NCI-H1092 treated with DMSO at 0.1 percent for 48 hours (cell line): ENCODE measurements around the gene TLR7.

ENCODE experiments used
- DNase-seq: peaks from one replicate; lab custom pipeline; 2025; lab: John Stamatoyannopoulos, UW

Gene TLR7

DNA sequence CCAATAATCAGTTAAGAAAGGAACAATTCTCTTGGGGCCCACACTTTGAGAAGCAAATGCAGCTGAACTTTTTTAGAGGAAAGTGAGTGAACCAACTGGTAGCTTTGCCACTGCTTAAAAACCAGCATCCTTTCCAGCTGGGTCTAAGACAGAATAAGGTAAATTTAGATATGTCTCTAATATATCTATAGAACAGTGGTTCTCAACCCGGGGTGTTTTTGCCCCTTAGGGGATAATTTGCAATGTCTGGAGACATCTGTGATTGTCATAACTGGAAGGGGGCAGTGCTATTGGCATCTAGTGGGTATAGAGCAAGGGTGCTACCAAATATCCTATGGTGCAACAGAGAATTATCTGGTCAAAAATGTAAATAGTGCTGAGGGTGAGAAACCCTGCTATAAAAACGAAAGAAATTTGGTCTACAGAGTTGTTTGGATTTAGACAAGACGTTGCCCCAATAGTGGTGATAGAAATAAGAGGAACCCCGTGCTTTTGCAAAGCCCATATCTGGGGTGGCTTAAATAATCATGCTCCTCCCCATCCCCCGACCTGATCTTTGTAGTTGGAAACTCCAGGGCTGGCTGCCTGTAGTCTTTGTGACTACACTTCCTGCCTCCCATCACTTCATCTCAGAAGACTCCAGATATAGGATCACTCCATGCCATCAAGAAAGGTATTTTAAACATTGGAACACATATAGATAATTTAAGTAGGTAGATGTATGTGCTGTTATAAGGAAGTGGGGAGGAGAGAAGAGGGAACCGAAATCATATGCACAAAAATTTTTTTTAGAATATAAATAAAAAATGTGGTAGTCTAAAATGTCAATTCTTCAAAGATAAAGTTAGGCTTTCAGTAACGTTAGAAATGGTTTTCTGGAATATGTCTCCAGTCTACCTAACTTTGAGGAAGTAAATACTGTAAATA is at the start of gene TLR7:
TLR7 (plus strand) TSS at position 622 of the 927 bp plus-strand sequence. CDS start 507 bp downstream, outside the sequence.
- no peak for DNase-seq

DNA sequence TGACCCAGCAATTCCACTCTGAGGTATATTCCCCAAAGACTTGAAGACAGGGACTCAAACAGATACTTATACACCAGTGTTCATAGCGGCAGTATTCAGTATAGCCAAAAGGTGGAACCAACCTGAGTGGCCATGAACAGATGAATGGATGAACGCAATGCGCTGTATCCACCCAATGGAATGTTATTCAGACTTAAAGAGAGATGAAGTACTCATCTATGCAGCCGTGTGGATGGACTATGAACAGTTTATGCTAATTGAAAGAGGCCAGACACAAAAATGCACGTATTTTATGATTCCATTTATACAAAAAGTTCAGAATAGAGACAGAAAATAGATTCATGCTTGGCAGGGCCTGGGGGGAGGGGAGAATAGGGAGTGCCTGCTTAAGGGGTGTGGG is 49.3 kb upstream of the TLR7 start:
- no peak for DNase-seq

DNA sequence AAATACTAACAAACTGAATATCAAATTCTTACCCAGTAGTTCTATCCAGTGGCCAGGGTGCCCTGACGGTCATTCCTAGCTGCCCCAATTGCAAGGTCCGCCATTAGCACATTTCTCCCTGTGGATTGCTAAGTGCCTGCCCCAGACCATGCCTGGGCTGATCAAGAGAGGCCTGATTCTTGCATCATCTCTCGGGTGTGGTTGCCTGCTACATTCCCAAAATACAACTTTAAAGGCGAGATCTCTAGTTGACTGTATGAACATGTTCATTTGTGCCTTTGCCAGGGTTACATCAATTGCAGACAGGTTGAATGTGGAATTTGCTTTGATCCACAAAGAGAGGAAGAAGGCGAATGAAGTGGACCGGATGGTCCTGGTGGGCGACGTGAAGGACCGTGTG is 47.6 kb upstream of the TLR7 start:
- DNase-seq = no peak

DNA sequence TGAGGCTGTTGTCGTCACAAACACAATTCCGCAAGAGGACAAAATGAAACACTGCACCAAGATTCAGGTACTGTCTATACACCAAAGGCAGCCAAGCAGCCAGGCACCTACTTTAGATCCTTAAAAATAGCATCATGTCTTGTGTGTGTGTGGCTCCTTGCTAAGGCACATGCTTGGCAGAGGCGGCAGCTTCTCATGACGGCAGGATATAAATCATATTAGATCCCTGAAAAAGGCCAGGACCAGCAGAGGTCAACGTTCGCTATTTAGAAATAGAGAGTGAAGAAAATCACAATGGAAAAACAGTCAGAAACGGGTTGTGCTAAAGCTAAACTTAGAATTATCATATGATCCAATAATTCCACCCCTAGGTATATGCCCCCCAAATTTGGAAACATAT is 46.1 kb upstream of the TLR7 start:
- no peak for DNase-seq

DNA sequence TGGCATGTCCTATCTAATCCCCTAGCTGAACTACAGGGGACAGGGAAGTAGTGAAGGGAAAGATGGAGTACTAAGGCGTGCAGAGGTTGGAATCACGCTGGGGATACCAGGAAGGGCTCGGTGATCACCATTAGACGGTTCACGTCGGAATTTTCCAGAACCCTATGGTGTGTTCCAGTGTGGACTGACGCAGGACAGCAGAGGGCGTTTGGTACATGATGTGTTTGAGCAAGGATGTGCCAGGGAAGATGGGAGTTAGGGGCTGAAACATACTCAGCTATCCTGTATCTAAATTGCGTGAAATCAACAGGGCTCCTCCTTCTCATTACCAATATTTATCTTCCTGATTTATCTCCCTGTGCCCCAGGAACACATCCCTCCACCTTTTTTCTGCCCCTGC is 41.9 kb upstream of the TLR7 start:
- no peak for DNase-seq

DNA sequence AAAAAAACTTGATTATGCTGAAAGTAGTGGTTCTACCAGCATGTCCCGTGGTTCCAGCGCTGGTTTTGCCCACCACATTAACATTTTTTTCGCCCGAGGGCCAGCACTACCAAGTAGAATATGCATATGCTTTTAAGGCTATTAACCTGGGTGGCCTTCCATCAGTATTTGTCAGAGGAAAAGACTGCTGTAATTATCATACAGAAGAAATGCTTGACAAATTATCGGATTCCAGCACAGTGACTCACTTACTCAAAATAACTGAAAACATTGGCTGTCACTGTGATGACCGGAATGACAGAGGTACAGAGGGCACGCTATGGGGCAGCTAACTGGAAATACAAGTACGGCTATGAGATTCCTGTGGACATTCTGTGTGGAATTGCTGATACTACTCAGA is 41.1 kb upstream of the TLR7 start:
- no peak for DNase-seq

DNA sequence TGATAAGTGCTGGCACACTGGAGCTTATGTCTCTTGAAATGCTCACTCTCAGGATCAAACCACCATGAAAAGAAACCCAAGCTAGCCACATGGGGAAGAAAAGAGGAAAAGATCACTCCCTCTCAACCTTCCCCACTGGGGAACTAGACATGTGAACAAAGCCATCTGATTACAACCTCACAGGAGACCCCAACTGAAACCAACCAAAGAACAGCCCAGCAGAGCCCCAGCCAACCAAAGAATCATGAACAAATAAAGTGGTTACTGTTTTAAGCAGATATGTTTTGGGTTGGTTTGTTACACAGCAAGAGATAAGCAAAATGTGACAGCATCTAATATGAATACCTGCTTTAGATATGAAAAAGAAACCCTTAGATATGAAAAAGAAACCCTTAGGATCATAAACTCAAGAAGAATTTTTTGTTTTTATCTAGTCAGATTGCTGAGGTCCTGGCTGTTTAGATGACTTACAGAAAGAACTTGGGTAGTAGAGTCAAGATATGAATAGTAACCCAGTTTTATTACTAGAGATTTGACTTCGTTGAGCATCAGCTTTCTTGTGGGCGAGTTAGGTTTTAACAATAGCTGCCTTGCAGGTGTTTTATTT is 23.7 kb upstream of the TLR7 start:
- no peak for DNase-seq

DNA sequence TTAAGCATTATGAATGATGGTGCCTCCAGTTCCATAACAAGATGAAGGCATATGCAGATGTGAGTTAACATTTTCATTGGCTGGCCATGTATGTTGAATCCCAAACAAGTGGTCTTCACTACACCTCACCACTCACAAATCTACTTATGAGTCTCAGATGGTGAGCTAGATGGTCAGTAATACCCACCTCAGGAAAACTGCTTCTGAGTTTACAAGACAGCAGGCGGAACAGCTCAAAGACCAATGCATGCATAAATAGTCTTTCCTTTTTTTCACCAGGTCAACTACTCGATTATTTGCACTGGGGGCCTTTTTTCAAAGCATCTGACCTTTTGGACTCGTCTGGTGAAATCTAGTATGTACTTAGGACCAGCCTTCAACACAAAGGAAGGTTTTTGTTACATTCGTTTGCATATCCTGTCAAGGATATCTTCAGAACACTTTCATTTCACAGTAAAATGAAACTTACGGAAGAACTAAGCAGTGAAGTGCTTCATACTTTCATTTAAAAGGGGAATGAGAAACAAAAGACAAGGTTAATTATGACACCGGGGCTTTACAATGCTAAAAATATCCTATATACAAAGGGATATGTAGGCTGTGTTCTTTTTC is 23.1 kb upstream of the TLR7 start:
- no peak for DNase-seq

DNA sequence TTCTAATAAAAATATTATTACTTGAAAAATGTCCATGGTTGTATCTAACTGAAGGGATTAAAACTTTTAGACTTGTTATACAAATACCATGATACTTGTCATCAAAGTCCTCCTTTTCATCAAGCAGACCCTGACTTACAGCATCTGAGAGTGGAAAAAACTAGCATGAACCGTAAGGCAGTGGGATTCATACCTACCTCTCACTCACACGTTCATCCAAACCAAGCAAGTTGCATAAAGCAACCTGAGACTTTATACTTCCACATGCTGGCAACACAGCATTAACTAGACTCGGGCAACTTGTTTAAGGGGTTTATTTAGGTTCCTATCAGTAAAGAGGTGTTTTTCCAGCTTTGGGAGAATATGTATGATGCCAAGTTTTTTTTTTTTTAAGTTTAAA is 22.6 kb upstream of the TLR7 start:
- DNase-seq = no peak

DNA sequence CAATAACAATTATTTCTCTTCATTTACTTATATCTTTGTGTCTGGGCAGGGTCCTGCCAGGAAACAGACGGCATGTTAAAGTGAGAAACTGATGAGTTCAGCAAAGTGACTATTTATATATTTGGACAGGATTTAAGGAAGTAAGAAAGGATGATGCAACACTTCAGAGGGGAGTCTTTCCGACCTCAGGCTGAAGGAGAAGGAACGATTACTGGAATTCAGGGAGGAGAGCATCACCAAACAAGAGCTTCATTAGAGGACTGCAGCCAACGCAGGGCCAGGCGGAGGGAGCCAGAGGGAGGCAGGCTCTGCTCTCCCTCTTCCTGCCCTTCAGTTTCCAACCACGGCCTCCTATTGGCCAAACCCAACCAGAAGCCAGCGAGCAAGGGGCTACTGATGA is 1.5 kb upstream of the TLR7 start:
- no peak for DNase-seq

DNA sequence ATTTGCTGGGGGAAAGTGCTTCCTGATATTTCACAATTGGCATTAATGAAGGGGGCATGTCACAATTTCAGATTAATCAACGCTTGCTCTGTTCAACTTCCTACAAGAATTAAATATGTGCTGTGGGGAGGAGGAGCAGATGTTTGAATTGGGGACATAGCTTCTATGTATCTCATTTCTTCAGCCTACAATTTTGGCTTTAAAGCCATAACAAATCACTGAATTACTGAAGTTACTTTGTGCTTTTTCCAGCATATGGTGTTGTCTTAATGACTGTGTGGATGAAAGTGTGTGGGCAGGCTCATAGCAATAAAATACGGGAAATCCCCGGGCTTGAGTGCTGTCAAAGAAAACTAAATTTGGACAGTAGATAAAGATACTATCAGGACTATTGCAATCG is 813 bp downstream of the TLR7 start:
- DNase-seq = no peak

DNA sequence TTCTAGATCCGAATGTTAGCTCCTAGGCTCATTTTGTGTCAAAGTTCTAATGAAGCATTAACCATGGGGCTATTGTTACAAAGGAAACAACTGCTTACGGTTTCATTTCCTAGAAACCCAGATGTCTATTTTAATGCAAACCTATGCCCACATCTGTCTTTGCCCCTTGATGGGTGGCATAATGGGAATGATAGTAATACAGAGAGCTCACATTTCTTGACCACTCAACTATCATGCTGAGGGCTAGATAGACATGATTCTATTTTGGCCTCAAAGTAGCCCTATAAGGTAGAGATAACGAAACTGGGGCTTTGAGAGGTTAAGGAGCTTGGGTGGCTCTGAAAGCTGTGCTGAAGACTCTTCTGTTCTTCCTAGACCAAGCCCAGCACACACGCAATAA is 1.9 kb downstream of the TLR7 start:
- DNase-seq = no peak

DNA sequence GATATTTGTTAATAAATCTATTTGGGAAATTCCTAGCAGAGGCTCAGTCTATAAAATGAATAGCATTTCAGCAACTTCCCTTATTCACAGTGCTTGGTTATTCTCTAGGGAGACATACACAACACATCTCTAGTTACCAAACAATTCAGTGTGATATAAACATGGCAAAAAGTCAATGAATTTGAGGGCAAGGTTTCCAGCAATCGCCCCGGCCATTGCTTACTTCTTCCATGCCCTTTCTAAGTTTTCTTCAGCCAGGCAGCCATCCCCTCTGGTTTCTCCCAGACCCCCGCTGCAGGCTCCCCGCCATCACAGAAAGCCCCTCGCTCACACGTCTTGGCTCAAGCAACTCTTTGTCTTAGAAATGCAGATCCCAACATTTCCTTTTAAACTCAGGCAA is 4.4 kb downstream of the TLR7 start:
- no peak for DNase-seq

DNA sequence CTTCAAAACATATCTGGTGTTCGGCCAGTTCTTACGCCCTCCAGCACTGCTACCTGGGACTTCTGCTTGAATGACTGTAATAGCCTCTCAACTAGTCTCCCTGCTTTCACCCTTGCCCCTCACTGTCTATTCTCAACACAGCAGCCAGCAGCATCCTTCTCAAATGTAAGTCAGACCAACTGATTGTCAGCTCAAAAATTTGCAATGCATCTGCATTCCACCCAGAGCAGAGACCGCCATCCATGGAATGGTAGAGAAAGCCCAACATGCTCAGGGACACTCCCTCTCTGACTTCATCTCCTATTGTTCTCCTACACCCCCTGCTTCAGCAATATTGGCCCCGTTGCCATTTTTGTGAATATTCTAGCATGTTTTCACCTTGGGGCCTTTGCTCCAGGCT is 5.9 kb downstream of the TLR7 start:
- DNase-seq = no peak

DNA sequence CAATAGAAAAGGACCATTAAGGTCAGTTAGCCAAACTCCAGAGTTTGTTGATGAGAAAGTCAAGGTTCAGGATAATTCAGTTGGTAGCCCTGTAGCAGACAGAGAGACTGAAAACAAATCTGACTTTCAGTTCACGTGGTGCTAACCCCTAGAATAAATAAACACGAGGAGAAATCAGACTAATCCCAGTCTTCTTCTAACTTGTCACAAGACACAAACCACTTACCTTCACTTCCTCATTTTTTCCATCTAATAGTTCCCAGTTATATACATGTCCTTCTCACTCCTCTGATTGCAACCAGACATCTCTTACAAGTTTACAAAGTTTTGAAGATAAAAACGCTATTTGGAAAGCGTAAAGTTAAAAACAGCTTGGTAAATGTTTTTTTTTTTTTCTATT is 7.7 kb downstream of the TLR7 start:
- DNase-seq = no peak

DNA sequence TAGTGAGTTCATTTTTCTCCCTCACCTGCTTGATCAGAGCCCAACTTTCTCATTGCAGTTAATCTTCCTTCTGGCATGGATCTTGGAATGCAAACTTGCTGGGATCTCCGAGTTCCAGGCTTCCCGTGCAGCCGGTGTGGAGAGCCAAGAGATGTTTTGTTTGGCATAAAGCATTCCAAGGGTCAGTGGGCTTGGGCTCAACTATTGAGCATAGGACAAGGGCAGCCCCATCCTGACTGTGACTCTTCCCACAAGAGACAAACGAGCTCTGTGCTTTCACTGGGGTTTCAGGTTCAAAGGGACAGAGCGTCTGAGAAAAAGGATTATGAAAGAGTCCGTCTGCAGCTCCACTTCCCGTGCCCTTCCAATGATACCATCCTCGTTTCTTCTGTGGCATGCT is 10.5 kb downstream of the TLR7 start:
- DNase-seq = no peak

DNA sequence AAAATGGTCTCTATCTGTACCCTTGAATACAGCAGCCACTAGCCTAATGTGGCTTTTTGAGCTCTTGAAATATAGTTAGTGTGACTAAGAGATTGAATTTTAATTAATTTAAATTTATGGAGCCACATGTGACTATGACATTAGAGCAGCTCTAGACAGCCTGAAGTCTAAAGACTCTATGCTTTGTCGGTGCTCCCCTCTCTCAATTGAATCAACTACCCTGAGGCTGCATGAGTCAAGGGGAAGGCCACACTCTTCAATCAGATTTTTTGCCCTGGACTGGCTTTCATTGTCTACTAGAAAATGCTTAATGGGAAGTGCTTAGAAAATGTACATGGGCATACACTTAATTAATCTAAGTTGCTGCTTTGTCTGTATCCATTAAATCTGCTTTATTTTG is 11.7 kb downstream of the TLR7 start:
- DNase-seq = no peak

DNA sequence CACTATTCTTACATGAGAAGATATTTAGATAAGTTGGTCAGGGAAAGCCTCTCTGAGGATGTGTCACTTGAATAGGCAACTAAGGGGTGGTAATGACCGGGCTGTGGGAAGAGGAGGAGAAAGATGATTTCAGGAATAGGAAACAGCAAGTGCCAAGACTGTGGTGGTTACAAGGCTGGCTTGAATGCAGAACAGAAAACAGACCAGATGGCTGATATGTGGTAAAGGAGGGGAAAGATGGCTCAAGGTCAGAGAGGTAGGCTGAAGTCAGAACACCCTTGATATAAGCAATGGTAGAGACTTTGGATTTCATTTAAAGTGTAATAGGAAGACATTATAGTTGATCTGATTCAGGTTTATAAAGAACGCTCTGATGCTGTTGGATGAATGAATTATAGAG is 15.0 kb downstream of the TLR7 start:
- no peak for DNase-seq

DNA sequence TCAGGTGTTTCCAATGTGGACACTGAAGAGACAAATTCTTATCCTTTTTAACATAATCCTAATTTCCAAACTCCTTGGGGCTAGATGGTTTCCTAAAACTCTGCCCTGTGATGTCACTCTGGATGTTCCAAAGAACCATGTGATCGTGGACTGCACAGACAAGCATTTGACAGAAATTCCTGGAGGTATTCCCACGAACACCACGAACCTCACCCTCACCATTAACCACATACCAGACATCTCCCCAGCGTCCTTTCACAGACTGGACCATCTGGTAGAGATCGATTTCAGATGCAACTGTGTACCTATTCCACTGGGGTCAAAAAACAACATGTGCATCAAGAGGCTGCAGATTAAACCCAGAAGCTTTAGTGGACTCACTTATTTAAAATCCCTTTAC is 18.6 kb downstream of the TLR7 start:
- DNase-seq = no peak

DNA sequence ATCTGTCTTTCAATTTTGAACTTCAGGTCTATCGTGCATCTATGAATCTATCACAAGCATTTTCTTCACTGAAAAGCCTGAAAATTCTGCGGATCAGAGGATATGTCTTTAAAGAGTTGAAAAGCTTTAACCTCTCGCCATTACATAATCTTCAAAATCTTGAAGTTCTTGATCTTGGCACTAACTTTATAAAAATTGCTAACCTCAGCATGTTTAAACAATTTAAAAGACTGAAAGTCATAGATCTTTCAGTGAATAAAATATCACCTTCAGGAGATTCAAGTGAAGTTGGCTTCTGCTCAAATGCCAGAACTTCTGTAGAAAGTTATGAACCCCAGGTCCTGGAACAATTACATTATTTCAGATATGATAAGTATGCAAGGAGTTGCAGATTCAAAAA is 19.7 kb downstream of the TLR7 start:
- no peak for DNase-seq

DNA sequence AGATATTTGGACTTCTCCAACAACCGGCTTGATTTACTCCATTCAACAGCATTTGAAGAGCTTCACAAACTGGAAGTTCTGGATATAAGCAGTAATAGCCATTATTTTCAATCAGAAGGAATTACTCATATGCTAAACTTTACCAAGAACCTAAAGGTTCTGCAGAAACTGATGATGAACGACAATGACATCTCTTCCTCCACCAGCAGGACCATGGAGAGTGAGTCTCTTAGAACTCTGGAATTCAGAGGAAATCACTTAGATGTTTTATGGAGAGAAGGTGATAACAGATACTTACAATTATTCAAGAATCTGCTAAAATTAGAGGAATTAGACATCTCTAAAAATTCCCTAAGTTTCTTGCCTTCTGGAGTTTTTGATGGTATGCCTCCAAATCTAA is 20.3 kb downstream of the TLR7 start:
- DNase-seq = no peak

DNA sequence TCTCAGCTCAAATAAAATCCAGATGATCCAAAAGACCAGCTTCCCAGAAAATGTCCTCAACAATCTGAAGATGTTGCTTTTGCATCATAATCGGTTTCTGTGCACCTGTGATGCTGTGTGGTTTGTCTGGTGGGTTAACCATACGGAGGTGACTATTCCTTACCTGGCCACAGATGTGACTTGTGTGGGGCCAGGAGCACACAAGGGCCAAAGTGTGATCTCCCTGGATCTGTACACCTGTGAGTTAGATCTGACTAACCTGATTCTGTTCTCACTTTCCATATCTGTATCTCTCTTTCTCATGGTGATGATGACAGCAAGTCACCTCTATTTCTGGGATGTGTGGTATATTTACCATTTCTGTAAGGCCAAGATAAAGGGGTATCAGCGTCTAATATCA is 20.9 kb downstream of the TLR7 start:
- DNase-seq = no peak

DNA sequence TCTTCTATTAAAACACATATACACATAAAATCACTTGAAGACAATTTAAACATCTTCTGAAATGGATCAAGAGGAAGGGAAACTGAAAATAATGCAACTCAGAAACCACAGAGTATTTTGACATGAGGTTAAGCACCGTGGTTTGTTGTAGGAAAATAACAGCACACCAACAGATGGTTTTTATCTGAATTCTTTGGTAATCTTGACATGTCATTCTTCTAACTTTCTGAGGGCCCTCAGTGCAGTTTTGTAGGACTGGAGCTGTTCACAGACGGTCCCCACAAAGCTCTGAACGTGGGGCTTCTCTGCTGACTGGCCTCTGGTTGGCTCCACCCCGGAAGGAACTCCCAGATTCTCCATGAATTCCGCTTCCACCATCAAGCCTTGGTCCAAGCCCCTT is 23.6 kb downstream of the TLR7 start:
- DNase-seq = no peak
